Pancreas (tissue), 10 donors: ENCODE data around the gene IFT81. TPM values are rescaled to one million over a fixed set of nuclear protein-coding genes. Genes with fewer than 3 reads are reported as not detected.
"Not testable (repeated sequence)": the region's sequence is repeated elsewhere in the genome, so short reads cannot be mapped to it uniquely, and the experiment has no call there.

Experiments
- ATAC-seq, 4 donors: fragments of 200-7000 bp; cut with Tn5 transposase; one replicate each; pipeline versions ENCODE4 v1.8.0 to v1.9.1; 2020; ENCODE audit warnings: mild to moderate bottlenecking in 4 of 4, moderate library complexity in 4 of 4
- DNase-seq, 6 donors: peaks; one replicate each; pipeline ENCODE4 v3.0.0-alpha.2; 2020
- FAIRE-seq: peaks from 2 replicates; lab custom pipeline; 2012; peaks lifted over from hg19 to GRCh38; lab: Jason Lieb, UNC
- H3K27ac ChIP-seq, 4 donors: fragments of 200-600 bp; sonication (generic); 1 replicate in 3 of 4; 2 replicates in 1 of 4; pipeline versions ENCODE4 v1.5.0 to v1.8.0; 2020
- H3K27me3 ChIP-seq, 4 donors: fragments of 200-600 bp; one replicate each; pipeline ENCODE4 v1.8.0; 2021
- H3K36me3 ChIP-seq, 3 donors: fragments of 200-600 bp; sonication (generic) in 1 of 3; one replicate each; pipeline versions ENCODE4 v1.5.0 to v1.8.0; 2020 to 2021
- H3K4me1 ChIP-seq, 3 donors: fragments of 200-600 bp; one replicate each; pipeline ENCODE4 v1.8.0; 2021
- H3K4me3 ChIP-seq, 4 donors: fragments of 200-600 bp; sonication (generic) in 2 of 4; one replicate each; pipeline versions ENCODE4 v1.5.0 to v1.8.0; 2020 to 2021
- H3K9me3 ChIP-seq, 4 donors: fragments of 200-600 bp; one replicate each; pipeline ENCODE4 v1.8.0; 2021
- WGBS, 2 donors: extraction: QIAGEN DNeasy Blood & Tissue Kit; methylation state at CpG; one replicate each; pipeline ENCODE4 v1.1.7; 2013; 5-methylcytosine and 5-hydroxymethylcytosine counted together
- intact Hi-C, 3 donors: fragments of 100-400 bp; cut with DNase I; formaldehyde crosslinking; loops; one replicate each; pipeline versions ENCODE4 v1.11.1 to v1.14.2; 2022
- polyA plus RNA-seq, 2 donors: library from polyadenylated mRNA; stranded (reverse); fragments of 200-250 nt; gene quantifications; one replicate each; pipeline ENCODE4 v1.2.3, GENCODE V29; 2013
- total RNA-seq, 6 donors: library from RNA; stranded (reverse); fragmentation: NEBNext Ultra II Directional in 4 of 6; extraction: Animal tissue kit (Norgen Biotek cat#: 25700) in 4 of 6; gene quantifications; one replicate each; pipeline versions ENCODE4 v1.2.1 to v1.2.4, GENCODE V29; 2021 to 2023
- TF ChIP-seq, protein P1 (sequence below), 4 donors: fragments of 200-600 bp; sonication (generic) in 3 of 4; IDR thresholded peaks; one replicate each; pipeline versions ENCODE4 v1.5.0 to v1.8.0; 2021; ENCODE audit warnings: antibody characterized with exemption in 4 of 4
- donor health status: healthy with polysubstance abuse.
- donor health status: DM: no; HTN: no; CAD: no; lungs with moderate emphysema.
- donor health status: DM: no; HTN: no; CAD: no.
- donor health status: control.
- donor health status: control.
- donor health status: Bipolar disorder and iron deficiency.
- donor health status: DM: yes; HTN: yes; CAD: no.
- donor health status: DM: no; HTN: no; CAD: no.
- donor health status: DM: no; HTN: no; CAD: no.
- donor health status: DM: yes; HTN: yes; CAD: no.

IFT81 gene
- total and polyA plus RNA-seq, 8 donors, result 2.1 to 7.2 (median 3.4) TPM

DNA sequence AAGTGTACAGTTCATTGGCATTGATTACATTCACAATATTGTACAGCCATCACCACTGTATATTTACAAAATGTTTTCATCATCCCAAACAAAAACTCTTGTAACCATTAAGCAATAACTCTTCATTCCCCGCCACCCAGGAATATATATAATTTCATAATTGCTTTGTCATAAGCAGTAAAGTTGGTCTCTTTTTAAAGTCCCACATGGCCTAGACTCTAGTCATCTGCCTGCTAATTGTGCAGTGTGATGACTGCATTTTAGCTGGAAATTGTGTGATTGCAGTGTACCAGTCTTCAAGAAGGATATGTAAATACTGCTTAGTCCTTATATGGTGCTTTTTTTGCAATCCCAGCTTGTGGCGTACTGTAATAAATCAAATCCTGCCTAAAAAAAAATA lies 81.8 kb downstream of the IFT81 start:
- ATAC-seq (no peak), DNase-seq (no peak), FAIRE-seq (no peak)
- no peak overlapping the region for H3K27ac ChIP-seq
- H3K27me3 ChIP-seq, result no peaks in the 10 kb centered on the region
- H3K4me1 ChIP-seq, result no peaks in the 10 kb centered on the region
- intact Hi-C loops, result no loop called here
- TF ChIP-seq, protein P1, sequence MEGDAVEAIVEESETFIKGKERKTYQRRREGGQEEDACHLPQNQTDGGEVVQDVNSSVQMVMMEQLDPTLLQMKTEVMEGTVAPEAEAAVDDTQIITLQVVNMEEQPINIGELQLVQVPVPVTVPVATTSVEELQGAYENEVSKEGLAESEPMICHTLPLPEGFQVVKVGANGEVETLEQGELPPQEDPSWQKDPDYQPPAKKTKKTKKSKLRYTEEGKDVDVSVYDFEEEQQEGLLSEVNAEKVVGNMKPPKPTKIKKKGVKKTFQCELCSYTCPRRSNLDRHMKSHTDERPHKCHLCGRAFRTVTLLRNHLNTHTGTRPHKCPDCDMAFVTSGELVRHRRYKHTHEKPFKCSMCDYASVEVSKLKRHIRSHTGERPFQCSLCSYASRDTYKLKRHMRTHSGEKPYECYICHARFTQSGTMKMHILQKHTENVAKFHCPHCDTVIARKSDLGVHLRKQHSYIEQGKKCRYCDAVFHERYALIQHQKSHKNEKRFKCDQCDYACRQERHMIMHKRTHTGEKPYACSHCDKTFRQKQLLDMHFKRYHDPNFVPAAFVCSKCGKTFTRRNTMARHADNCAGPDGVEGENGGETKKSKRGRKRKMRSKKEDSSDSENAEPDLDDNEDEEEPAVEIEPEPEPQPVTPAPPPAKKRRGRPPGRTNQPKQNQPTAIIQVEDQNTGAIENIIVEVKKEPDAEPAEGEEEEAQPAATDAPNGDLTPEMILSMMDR (IDR thresholded peaks at IDR 0.05), result no peak
- H3K4me3 ChIP-seq, result no peak overlapping the region
- H3K36me3 ChIP-seq, result peaks cover 0 to 20% (median 0%) of the 10 kb centered on the region in 3 donors
- H3K9me3 ChIP-seq, result no peaks in the 10 kb centered on the region
- WGBS, 2 donors, result 95 to 96% methylated on average over 2 of the region's 2 CpGs

DNA sequence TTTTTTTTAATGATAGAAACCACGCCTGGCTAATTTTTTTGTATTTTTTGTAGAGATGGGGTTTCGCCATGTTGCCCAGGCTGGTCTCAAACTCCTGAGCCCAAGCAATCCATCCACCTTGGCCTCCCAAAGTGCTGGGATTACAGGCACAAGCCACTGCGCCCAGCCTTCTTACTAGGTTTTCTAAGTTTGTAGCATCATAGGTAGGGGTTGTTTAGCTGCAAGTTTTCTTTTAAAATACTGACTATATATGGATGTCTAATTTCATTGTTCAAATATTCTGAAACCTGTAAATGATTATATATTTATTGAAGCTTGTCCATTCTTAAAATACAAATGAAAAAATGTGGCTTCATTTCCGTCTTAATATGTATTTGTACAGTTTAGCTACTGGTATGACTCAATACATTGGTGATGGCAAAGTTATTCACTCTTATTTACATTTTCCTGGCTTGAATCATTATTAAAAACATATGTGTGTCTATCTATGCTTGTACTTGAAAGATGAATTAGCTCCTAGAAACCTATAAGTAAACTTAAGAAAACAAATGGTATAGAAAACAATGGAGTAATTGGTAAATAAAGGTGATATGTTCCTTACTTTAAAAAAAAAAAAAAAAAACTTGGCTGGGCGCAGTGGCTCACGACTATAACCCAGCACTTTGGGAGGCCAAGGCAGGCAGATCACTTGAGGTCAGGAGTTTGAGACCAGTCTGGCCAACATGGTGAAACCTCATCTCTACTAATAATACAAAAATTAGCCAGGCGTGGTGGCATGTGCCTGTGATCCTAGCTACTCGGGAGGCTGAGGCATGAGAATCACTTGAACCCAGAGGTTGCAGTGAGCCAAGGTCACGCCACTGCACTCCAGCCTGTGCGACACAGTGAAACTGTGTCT lies 87.7 kb downstream of the IFT81 start:
- ATAC-seq, FAIRE-seq, H3K9me3 ChIP-seq, H3K4me3 ChIP-seq, intact Hi-C loops, H3K27me3 ChIP-seq, H3K4me1 ChIP-seq, H3K36me3 ChIP-seq, DNase-seq, H3K27ac ChIP-seq: not testable (repeated sequence)
- WGBS, 2 donors, result 96 to 97% methylated on average over 10 of the region's 10 CpGs

- Histone ChIP-seq H3K36me3 (no peaks in the 10 kb centered on the region), H3K27ac (no peak overlapping the region), H3K27me3 (no peaks in the 10 kb centered on the region), H3K4me3 (no peak overlapping the region), H3K4me1 (no peaks in the 10 kb centered on the region), H3K9me3 (no peaks in the 10 kb centered on the region)
- FAIRE-seq, result no peak
- intact Hi-C loops, result no loop called here
- ATAC-seq, result no peak
- TF ChIP-seq, protein P1 (IDR thresholded peaks at IDR 0.05), result no peak
- no peak for DNase-seq
- whole genome bisulfite sequencing, 2 donors, result 84 to 85% methylated on average over 7 of the region's 7 CpGs
Measured at GRCh38 chr12:110217996-110218674, 94.0 kb downstream of the IFT81 start.

DNA sequence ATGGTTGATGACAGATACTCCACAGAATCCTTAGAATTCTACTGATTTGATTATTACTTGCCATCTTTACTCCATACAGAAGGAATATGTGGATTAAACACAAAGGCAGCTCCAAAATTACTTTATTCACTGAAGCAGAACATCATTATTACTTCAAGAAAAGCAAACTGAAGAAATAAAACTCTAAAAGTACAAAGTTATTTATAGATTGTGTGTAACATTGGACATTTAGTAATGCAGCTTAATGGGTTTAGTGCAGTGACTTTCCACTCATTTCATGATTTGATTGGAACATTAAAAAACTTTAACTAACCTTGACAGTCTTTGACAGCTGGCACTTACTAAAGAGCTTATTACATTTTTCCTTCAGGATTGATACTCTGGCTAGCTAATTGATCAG lies 97.9 kb downstream of the IFT81 start:
- intact Hi-C loops, result no loop called here
- ATAC-seq, result no peak
- no peak overlapping the region for H3K27ac ChIP-seq
- peaks cover 0 to 13% (median 3%) of the 10 kb centered on the region in 3 donors for H3K4me1 ChIP-seq
- H3K4me3 ChIP-seq, result no peak overlapping the region
- FAIRE-seq, result no peak
- no peaks in the 10 kb centered on the region for H3K9me3 ChIP-seq
- H3K36me3 ChIP-seq, result no peaks in the 10 kb centered on the region
- DNase-seq, result no peak
- TF ChIP-seq, protein P1 (IDR thresholded peaks at IDR 0.05), result no peak
- no peaks in the 10 kb centered on the region for H3K27me3 ChIP-seq

DNA sequence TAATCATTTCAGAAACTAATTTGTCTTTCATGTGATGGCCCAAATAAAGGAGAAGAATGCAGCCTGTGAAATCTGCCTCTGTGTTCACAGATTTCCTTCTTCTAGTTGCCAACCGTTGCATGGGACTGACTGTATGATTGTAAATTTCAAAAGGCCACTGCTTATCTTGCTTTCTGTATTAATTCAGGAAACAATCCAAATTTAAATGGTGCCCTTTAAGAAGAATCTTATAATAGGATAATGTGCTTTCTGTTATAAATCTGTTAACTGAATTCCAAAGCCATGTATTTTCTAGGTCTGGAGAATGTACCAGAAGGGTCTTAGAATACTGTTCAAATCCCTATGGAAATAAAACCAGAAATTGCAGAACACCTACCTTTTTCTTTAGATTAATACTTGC lies 98.3 kb downstream of the IFT81 start:
- FAIRE-seq (no peak), DNase-seq (no peak), ATAC-seq (no peak)
- TF ChIP-seq, protein P1 (IDR thresholded peaks at IDR 0.05), result no peak
- no peaks in the 10 kb centered on the region for H3K36me3 ChIP-seq
- no peaks in the 10 kb centered on the region for H3K9me3 ChIP-seq
- H3K4me1 ChIP-seq, result peaks cover 0 to 13% (median 3%) of the 10 kb centered on the region in 3 donors
- H3K27ac ChIP-seq, result no peak overlapping the region
- intact Hi-C loops, result no loop called here
- WGBS, 2 donors, result 7 to 13% methylated on average over 1 of the region's 1 CpG
- H3K4me3 ChIP-seq, result no peak overlapping the region
- no peaks in the 10 kb centered on the region for H3K27me3 ChIP-seq
